CD4-positive, alpha-beta T cell treated with Interleukin-2 at 100 ng/mL for 4 hours (primary cell): ENCODE data around the gene DNAJC18.
"Not testable (repeated sequence)": the region's sequence is repeated elsewhere in the genome, so short reads cannot be mapped to it uniquely, and the experiment has no call there.

Experiments used
- DNase-seq: peaks from one replicate; pipeline ENCODE4 v3.0.0-alpha.2; 2020; ENCODE audit warnings: low spot score

Gene DNAJC18

GRCh38 chr5:139439013-139439903 is at the start of gene DNAJC18:
Gene DNAJC18 (minus strand): TSS chr5:139439525. CDS start chr5:139439445, 80 bp downstream.
- peak; percentile 88 for DNase-seq

- DNase-seq: no peak
Measured at GRCh38 chr5:139488260-139488659, 48.9 kb upstream of the DNAJC18 start.

- no peak for DNase-seq
Measured at GRCh38 chr5:139486201-139486600, 46.9 kb upstream of the DNAJC18 start.

GRCh38 chr5:139482890-139483208 is 43.5 kb upstream of the DNAJC18 start:
- DNase-seq: not testable (repeated sequence)

GRCh38 chr5:139482050-139482889 is 42.9 kb upstream of the DNAJC18 start, which contains the start of gene STING1:
Gene STING1 (minus strand): TSS chr5:139482758. CDS start chr5:139481704, 1,054 bp downstream.
- DNase-seq: peak; percentile 81

- DNase-seq: peak; percentile 24
Measured at GRCh38 chr5:139481580-139482049, 42.3 kb upstream of the DNAJC18 start.

GRCh38 chr5:139481122-139481533 is 41.8 kb upstream of the DNAJC18 start:
- peak; percentile 55 for DNase-seq

- not testable (repeated sequence) for DNase-seq
Measured at GRCh38 chr5:139479729-139480128, 40.4 kb upstream of the DNAJC18 start.

GRCh38 chr5:139478657-139479423 is 39.5 kb upstream of the DNAJC18 start:
- DNase-seq: not testable (repeated sequence)

GRCh38 chr5:139475865-139476617 is 36.7 kb upstream of the DNAJC18 start:
- DNase-seq: no peak

GRCh38 chr5:139474890-139475791 is 35.8 kb upstream of the DNAJC18 start:
- peak; percentile 35 for DNase-seq

- DNase-seq: no peak
Measured at GRCh38 chr5:139473565-139473964, 34.2 kb upstream of the DNAJC18 start.

GRCh38 chr5:139473105-139473504 is 33.8 kb upstream of the DNAJC18 start:
- no peak for DNase-seq

GRCh38 chr5:139472386-139473030 is 33.2 kb upstream of the DNAJC18 start:
- DNase-seq: no peak

GRCh38 chr5:139470821-139471300 is 31.5 kb upstream of the DNAJC18 start, which contains the start of gene SMIM33:
Gene SMIM33 (plus strand): TSS chr5:139471004. CDS start chr5:139471122, 118 bp downstream.
- DNase-seq: peak; percentile 48

- DNase-seq: no peak
Measured at GRCh38 chr5:139468421-139468931, 29.2 kb upstream of the DNAJC18 start.

GRCh38 chr5:139462586-139463276 is 23.4 kb upstream of the DNAJC18 start, which contains the start of gene ECSCR:
Gene ECSCR (minus strand): TSS chr5:139462743. CDS start chr5:139462670, 73 bp downstream.
- no peak for DNase-seq

- no peak for DNase-seq
Measured at GRCh38 chr5:139461698-139462097, 22.4 kb upstream of the DNAJC18 start.
